Left colon (tissue), 2 donors: ENCODE results near the gene C4A. TPM values are rescaled to one million over a fixed set of nuclear protein-coding genes. Genes with fewer than 3 reads are reported as not detected.
"Not testable (repeated sequence)": the region's sequence is repeated elsewhere in the genome, so short reads cannot be mapped to it uniquely, and the experiment has no call there.

Experiments used
- ATAC-seq: fragments of 200-7000 bp; cut with Tn5 transposase; one replicate; pipeline ENCODE4 v1.9.1; 2020; ENCODE audit warnings: mild to moderate bottlenecking, moderate library complexity
- DNase-seq, 2 donors: peaks; one replicate each; pipeline ENCODE4 v3.0.0-alpha.2; 2020
- intact Hi-C, 2 donors: fragments of 100-400 bp; cut with DNase I in 1 of 2; cut with micrococcal nuclease in 1 of 2; formaldehyde crosslinking; loops; one replicate each; pipeline versions ENCODE4 v1.11.2 to v1.14.0; 2022; cut with DNase I, micrococcal nuclease
- long read RNA-seq: library from polyadenylated mRNA; unstranded; transcript quantifications from one replicate; pipeline ENCODE4 v2.0.0, GENCODE V29; 2021
- total RNA-seq, 2 donors: library from RNA; stranded (reverse); fragmentation: NEBNext Ultra II Directional; extraction: Animal tissue kit (Norgen Biotek cat#: 25700); gene quantifications; one replicate each; pipeline ENCODE4 v1.2.1, GENCODE V29; 2021
- donor health status: DM: no; HTN: no; CAD: no.
- donor health status: DM: yes; HTN: yes; CAD: no.

Gene C4A
- total RNA-seq = 10 to 100 TPM in 1 of 2 donors, 1 to 10 TPM in 1; 4.1 to 40.0 TPM
- long read RNA-seq, partial matches to known transcripts = 2 of 2 reads
- long read RNA-seq, other reads (novel, unspliced or antisense) = 0 of 2 reads

GRCh38 chr6:31981744-31982143 is at the start of gene C4A:
Gene C4A, plus strand, starts transcription at chr6:31982057. Its CDS starts 51 bp downstream, at chr6:31982108.
- ATAC-seq, DNase-seq, intact Hi-C loops: not testable (repeated sequence)

- DNase-seq, intact Hi-C loops, ATAC-seq: not testable (repeated sequence)
Observed at GRCh38 chr6:31932137-31932536, 49.7 kb upstream of the C4A start.

GRCh38 chr6:31933537-31933936 is 48.3 kb upstream of the C4A start:
- intact Hi-C loops = no loop called here
- no peak for DNase-seq
- ATAC-seq = no peak

DNA sequence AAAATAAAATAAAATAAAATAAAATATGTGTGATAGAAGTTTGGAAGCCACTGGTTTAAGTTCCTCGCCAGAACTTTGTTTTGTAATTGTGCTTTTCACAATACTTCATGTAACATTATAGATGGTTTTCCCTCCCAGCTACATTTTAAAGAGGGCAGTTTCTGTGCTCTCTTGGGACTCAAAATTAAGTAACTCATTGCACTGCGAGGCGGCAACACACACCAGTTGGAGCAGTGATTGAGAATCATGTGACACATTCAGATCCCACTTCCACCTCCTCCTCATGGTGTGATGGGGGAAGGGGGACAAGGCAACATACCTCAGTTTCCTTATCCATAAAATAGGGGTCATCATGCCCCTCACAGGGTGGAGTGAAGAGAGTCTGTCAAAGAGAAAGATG is 46.8 kb upstream of the C4A start:
- no peak for DNase-seq
- intact Hi-C loops = no loop called here
- ATAC-seq = no peak

DNA sequence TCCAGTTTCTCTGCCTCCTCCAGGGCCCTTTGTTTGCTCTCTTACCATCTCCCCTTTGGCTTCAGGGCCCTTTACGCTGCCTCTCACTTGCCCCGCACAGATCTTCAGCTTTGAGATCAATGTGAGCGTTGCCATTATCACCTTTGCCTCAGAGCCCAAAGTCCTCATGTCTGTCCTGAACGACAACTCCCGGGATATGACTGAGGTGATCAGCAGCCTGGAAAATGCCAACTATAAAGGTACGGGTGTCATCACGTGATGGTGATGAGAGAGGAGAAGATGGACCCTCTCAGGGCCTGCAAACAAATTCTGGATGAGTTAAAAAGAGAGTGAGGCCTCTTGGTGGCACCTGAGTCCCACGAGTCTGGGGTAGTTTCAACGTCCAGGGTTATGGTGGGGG is 46.0 kb upstream of the C4A start:
- intact Hi-C loops = no loop called here
- DNase-seq (no peak), ATAC-seq (no peak)

- ATAC-seq (no peak), DNase-seq (no peak)
- intact Hi-C loops = no loop called here
Observed at GRCh38 chr6:31940256-31940664, 41.6 kb upstream of the C4A start.

- no peak for ATAC-seq
- intact Hi-C loops = no loop called here
- no peak for DNase-seq
Observed at GRCh38 chr6:31943742-31944141, 38.1 kb upstream of the C4A start.

DNA sequence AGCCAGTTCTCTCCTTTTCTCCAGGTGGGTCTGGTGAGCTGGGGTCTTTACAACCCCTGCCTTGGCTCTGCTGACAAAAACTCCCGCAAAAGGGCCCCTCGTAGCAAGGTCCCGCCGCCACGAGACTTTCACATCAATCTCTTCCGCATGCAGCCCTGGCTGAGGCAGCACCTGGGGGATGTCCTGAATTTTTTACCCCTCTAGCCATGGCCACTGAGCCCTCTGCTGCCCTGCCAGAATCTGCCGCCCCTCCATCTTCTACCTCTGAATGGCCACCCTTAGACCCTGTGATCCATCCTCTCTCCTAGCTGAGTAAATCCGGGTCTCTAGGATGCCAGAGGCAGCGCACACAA is 36.7 kb upstream of the C4A start:
- ATAC-seq (no peak), DNase-seq (no peak)
- intact Hi-C loops = no loop called here

DNA sequence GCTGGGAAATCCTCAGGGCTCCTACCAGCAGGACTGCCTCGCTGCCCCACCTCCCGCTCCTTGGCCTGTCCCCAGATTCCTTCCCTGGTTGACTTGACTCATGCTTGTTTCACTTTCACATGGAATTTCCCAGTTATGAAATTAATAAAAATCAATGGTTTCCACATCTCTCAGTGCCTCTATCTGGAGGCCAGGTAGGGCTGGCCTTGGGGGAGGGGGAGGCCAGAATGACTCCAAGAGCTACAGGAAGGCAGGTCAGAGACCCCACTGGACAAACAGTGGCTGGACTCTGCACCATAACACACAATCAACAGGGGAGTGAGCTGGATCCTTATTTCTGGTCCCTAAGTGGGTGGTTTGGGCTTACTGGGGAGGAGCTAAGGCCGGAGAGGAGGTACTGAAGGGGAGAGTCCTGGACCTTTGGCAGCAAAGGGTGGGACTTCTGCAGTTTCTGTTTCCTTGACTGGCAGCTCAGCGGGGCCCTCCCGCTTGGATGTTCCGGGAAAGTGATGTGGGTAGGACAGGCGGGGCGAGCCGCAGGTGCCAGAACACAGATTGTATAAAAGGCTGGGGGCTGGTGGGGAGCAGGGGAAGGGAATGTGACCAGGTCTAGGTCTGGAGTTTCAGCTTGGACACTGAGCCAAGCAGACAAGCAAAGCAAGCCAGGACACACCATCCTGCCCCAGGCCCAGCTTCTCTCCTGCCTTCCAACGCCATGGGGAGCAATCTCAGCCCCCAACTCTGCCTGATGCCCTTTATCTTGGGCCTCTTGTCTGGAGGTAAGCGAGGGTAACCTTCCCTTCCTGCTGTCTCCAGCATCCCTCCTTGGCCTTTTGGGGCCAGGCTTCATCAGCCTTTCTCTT is 36.1 kb upstream of the C4A start, which contains the start of gene CFB:
CFB (plus strand) TSS at position 589 of the 863 bp plus-strand sequence; CDS start at position 716, 127 bp downstream.
- intact Hi-C loops = no loop called here
- ATAC-seq (peak; percentile 93), DNase-seq (peak; percentile 76 to 94)

- no peak for DNase-seq
- intact Hi-C loops = no loop called here
- no peak for ATAC-seq
Observed at GRCh38 chr6:31946370-31946885, 35.4 kb upstream of the C4A start.

GRCh38 chr6:31947070-31947675 is 34.7 kb upstream of the C4A start:
- ATAC-seq = no peak
- intact Hi-C loops = no loop called here
- no peak for DNase-seq

GRCh38 chr6:31947864-31948263 is 34.0 kb upstream of the C4A start:
- intact Hi-C loops = no loop called here
- DNase-seq (no peak), ATAC-seq (no peak)

DNA sequence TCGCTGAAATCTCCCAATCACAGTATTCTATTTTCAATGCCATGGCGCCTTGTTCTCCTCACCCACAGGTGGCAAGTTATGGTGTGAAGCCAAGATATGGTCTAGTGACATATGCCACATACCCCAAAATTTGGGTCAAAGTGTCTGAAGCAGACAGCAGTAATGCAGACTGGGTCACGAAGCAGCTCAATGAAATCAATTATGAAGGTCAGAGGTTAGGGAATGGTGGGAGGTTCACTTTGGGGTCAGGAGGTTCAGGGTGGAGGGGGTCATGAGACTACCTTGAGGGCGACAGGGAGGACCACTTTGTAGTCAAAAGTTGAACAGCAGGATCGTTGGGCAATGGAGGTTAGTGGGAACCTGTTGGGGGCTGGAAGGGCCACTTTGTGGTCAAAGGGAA is 33.6 kb upstream of the C4A start:
- ATAC-seq = no peak
- no peak for DNase-seq
- intact Hi-C loops = no loop called here

- ATAC-seq (no peak), DNase-seq (no peak)
- intact Hi-C loops = no loop called here
Observed at GRCh38 chr6:31948753-31949413, 33.0 kb upstream of the C4A start.

DNA sequence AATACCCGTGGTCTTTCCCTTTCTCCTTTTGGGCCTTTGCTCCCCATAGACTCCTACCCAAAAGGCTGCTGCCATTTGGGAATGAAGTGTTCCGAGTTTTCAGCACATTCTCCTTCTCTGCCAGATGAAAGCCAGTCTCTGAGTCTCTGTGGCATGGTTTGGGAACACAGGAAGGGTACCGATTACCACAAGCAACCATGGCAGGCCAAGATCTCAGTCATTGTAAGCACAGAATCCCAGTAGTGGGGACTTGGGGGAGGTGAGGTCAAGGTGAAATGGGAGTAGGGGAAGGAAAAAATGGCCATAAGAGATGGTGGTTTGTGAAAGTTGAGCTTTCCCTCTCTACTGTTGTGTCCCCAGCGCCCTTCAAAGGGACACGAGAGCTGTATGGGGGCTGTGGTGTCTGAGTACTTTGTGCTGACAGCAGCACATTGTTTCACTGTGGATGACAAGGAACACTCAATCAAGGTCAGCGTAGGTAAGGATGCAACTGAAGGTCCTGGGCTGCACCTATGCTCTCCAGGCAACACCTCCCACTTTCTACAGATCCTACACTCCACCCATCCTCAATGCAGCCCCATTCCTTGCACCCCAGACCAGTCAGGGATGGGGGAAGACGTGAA is 31.8 kb upstream of the C4A start:
- intact Hi-C loops = no loop called here
- ATAC-seq (no peak), DNase-seq (no peak)

- intact Hi-C loops = no loop called here
- ATAC-seq (peak; percentile 77), DNase-seq (peak in 1 of 2 donors; percentile 76)
Observed at GRCh38 chr6:31952140-31952805, 29.6 kb upstream of the C4A start.

DNA sequence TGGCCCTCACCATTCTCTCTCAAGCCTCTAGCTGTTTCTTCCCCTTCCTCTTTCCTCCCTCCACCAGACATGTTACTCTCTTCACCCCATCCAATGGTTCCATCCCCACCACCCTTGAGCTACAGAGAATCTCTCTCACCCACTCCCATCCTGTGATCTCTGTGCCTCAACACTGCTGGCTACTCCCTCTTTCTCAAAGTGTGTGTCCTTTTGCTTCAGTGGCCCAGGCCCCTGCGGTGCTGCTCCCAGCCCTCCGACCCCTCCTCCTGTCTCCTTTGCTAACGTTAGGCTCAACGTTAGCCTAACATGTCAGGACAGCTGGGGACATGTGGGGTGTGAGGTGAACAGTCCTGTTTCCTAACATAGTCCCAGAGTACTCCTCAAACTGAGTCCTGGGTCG is 29.0 kb upstream of the C4A start:
- DNase-seq (no peak), ATAC-seq (no peak)
- intact Hi-C loops = no loop called here

DNA sequence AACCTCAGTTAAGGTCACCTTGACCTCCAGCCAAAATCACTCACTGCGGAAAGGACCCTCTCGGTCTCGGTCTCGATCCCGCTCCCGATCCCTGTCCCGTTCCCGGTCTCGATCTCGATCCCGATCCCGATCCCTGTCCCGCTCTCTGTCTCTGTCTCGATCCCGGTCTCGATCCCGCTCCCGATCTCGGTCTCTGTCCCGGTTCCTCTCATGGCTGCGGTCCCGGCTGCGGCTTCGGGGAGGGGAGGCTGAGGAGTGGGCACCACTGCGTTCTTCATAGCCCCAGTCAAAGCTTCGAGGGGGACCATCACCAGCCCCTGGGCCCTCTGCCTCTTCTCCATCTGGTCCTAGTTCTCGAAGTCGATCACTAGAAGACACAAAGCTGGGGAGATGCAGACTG is 27.3 kb upstream of the C4A start:
- intact Hi-C loops = no loop called here
- no peak for ATAC-seq
- no peak for DNase-seq

DNA sequence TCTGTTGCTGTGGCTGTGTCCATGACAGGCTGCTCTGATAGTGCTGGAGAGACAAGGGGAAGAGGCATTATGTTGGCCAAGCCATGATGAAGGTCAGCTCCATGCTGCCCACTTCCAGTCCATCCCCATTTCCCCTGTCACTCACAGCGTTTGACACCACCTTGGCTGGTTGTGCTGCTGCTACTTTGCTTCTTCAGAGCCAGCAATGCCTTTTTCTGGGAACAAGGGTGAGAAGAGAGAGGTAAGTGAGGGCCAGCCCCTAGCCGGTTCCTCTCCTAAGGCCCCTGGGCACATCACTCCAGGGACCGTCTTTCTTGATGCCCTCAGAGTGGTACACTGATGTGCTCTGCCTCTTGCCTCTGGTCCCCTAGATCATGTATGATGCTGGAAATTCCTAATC is 25.1 kb upstream of the C4A start:
- no peak for ATAC-seq
- intact Hi-C loops = no loop called here
- DNase-seq = no peak
